Measurements from ENCODE around the gene MYL9.
"Not testable (repeated sequence)": the region's sequence is repeated elsewhere in the genome, so short reads cannot be mapped to it uniquely, and the experiment has no call there.

GRCh38 chr20:36522412-36522811 is 18.9 kb upstream of the MYL9 start:
- TF ChIP-seq CTCF, POLR2A (IDR thresholded peaks at IDR 0.05): not testable (repeated sequence)

Measured in body of pancreas (tissue), 4 donors.